Neural cell (in vitro differentiated cells): ENCODE measurements around the gene PCDH17. TPM values are rescaled to one million over a fixed set of nuclear protein-coding genes. Genes with fewer than 3 reads are reported as not detected.
A peak's percentile ranks its signal among the peaks of the same experiment; 100 is the strongest.

Experiments
- H2AFZ ChIP-seq: fragments of 200-600, 300-800 bp; sonication (generic), shearing (Covaris generic); 2 replicates; pipeline ENCODE4 v1.6.0; 2014; ENCODE audit warnings: low read depth, mild to moderate bottlenecking, antibody characterized with exemption, low read length, moderate library complexity
- H3F3A ChIP-seq: fragments of 200-600 bp; shearing (Covaris generic); 2 replicates; pipeline ENCODE4 v1.6.1; 2016; ENCODE audit warnings: mild to moderate bottlenecking, moderate library complexity, mixed read lengths, antibody characterized with exemption, low read length; ENCODE audit not compliant: insufficient read depth, poor library complexity, severe bottlenecking
- H3K27ac ChIP-seq: fragments of 200-600, 300-800 bp; sonication (generic), shearing (Covaris generic); 2 replicates; pipeline ENCODE4 v1.5.1; 2014; ENCODE audit warnings: mild to moderate bottlenecking, low read length, moderate library complexity
- H3K27me3 ChIP-seq: fragments of 300-800, 200-600 bp; sonication (generic), shearing (Covaris generic); 2 replicates; pipeline ENCODE4 v1.6.0; 2014; ENCODE audit warnings: mild to moderate bottlenecking, low read depth, low read length, moderate library complexity; ENCODE audit not compliant: insufficient read depth
- H3K36me3 ChIP-seq: fragments of 300-800, 200-600 bp; sonication (generic), shearing (Covaris generic); 2 replicates; pipeline ENCODE4 v1.5.1; 2014; ENCODE audit warnings: mild to moderate bottlenecking, antibody characterized with exemption, low read length, moderate library complexity; ENCODE audit not compliant: insufficient read depth
- H3K4me2 ChIP-seq: fragments of 300-800, 200-600 bp; sonication (generic), shearing (Covaris generic); 2 replicates; pipeline ENCODE4 v1.6.0; 2014; ENCODE audit warnings: mild to moderate bottlenecking, low read length
- H3K4me3 ChIP-seq: fragments of 300-800, 200-600 bp; sonication (generic), shearing (Covaris generic); 2 replicates; pipeline ENCODE4 v1.5.1; 2014; ENCODE audit warnings: mild to moderate bottlenecking, low read length, moderate library complexity
- H3K79me2 ChIP-seq: fragments of 200-600 bp; shearing (Covaris generic); replicated peaks from 2 replicates; pipeline ENCODE4 v1.6.0; 2014; ENCODE audit warnings: mild to moderate bottlenecking, low read length, moderate library complexity; ENCODE audit not compliant: insufficient read depth
- H3K9ac ChIP-seq: fragments of 300-800, 200-600 bp; sonication (generic), shearing (Covaris generic); 2 replicates; pipeline ENCODE4 v1.6.1; 2016; ENCODE audit warnings: mild to moderate bottlenecking, low read length, mixed read lengths
- H3K9me2 ChIP-seq: fragments of 200-600 bp; shearing (Covaris generic); 2 replicates; pipeline ENCODE4 v1.6.1; 2016; ENCODE audit warnings: mild to moderate bottlenecking, low read length, mixed read lengths; ENCODE audit not compliant: insufficient read depth
- H3K9me3 ChIP-seq: fragments of 200-600, 300-800 bp; sonication (generic), shearing (Covaris generic); 2 replicates; pipeline ENCODE4 v1.6.1; 2016; ENCODE audit warnings: mild to moderate bottlenecking, mixed run types, low read length, moderate library complexity, mixed read lengths
- H4K20me1 ChIP-seq: fragments of 200-600 bp; shearing (Covaris generic); 2 replicates; pipeline ENCODE4 v1.6.1; 2016; ENCODE audit warnings: mild to moderate bottlenecking, mixed run types; ENCODE audit not compliant: insufficient read depth
- EP300 ChIP-seq: fragments of 450-650 bp; conservative IDR thresholded peaks from 2 replicates; pipeline ENCODE4 v1.6.1; 2014; ENCODE audit warnings: antibody characterized with exemption, mild to moderate bottlenecking, moderate library complexity; ENCODE audit not compliant: poor library complexity, severe bottlenecking
- EZH2 ChIP-seq: fragments of 200-600, 300-800 bp; shearing (Covaris generic), sonication (generic); IDR thresholded peaks from 2 replicates; pipeline ENCODE4 v1.6.1; 2014; ENCODE audit warnings: antibody characterized with exemption, low read length, borderline replicate concordance, mild to moderate bottlenecking; ENCODE audit not compliant: insufficient read depth, poor library complexity, severe bottlenecking
- MXI1 ChIP-seq: fragments of 450-650 bp; conservative IDR thresholded peaks from 2 replicates; pipeline ENCODE4 v1.6.1; 2014; ENCODE audit warnings: antibody characterized with exemption, mild to moderate bottlenecking; ENCODE audit not compliant: poor library complexity, severe bottlenecking
- POLR2AphosphoS5 ChIP-seq: IDR thresholded peaks from 2 replicates; pipeline ENCODE4 v1.6.1; 2012
- RAD21 ChIP-seq: fragments of 450-650 bp; conservative IDR thresholded peaks from 2 replicates; pipeline ENCODE4 v1.6.1; 2014; ENCODE audit warnings: antibody characterized with exemption, mild to moderate bottlenecking, moderate library complexity
- SMC3 ChIP-seq: fragments of 450-650 bp; conservative IDR thresholded peaks from 2 replicates; pipeline ENCODE4 v1.6.1; 2014; ENCODE audit warnings: antibody characterized with exemption, mild to moderate bottlenecking, moderate library complexity; ENCODE audit not compliant: poor library complexity
- TAF1 ChIP-seq: IDR thresholded peaks from 2 replicates; pipeline ENCODE4 v1.6.1; 2012; ENCODE audit warnings: low read depth
- polyA plus RNA-seq: library from polyadenylated mRNA; depleted of rRNA; stranded (reverse); fragments of >200 nt; gene quantifications from 2 replicates; pipeline ENCODE4 v1.2.3, GENCODE V29; 2014
- TF ChIP-seq, protein P1 (sequence below): fragments of 450-650 bp; IDR thresholded peaks from 2 replicates; pipeline ENCODE4 v1.5.1; 2014; ENCODE audit warnings: antibody characterized with exemption, mild to moderate bottlenecking, moderate library complexity; ENCODE audit not compliant: poor library complexity, severe bottlenecking
- TF ChIP-seq, protein P2 (sequence below): IDR thresholded peaks from 2 replicates; pipeline ENCODE4 v1.6.1; 2012; ENCODE audit warnings: borderline replicate concordance

The PCDH17 gene
- polyA plus RNA-seq, 1 donor from 2014 or later = 6.5 TPM

DNA sequence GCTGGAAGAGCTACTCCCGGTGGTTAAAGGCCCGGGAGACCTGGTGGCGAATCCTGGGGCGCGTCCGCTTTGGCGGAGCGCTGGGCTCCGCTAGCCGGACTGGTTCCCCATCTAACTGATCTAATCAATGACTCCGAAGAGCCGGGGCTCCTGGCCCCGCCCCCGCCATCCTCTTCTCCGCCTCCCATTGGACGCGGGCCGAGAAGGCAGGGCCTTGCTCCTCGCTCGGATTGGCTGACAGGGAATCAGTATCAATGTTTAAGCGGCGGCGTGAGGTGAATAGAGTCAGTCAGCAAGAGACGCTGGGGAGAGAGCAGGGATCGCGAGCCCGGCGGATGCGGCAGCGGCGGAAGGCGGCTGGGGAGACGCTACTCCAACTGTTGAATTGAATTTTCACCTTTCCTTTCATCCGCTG lies 1.7 kb upstream of the PCDH17 start:
- H3K4me3 ChIP-seq = peak overlapping the region; percentile 86
- H4K20me1 ChIP-seq = no peaks in the 10 kb centered on the region
- peak overlapping the region; percentile 58 for H3K9ac ChIP-seq
- H3K79me2 ChIP-seq = no peaks in the 10 kb centered on the region
- H3K9me2 ChIP-seq = no peaks in the 10 kb centered on the region
- H3K36me3 ChIP-seq = no peaks in the 10 kb centered on the region
- H3F3A ChIP-seq = no peaks in the 10 kb centered on the region
- H3K4me2 ChIP-seq = peak overlapping the region; percentile 66
- peak overlapping the region; percentile 54 for H2AFZ ChIP-seq
- H3K9me3 ChIP-seq = peaks cover 12% of the 10 kb centered on the region
- peak; percentile 49 for TF ChIP-seq SMC3
- TF ChIP-seq, protein P1, sequence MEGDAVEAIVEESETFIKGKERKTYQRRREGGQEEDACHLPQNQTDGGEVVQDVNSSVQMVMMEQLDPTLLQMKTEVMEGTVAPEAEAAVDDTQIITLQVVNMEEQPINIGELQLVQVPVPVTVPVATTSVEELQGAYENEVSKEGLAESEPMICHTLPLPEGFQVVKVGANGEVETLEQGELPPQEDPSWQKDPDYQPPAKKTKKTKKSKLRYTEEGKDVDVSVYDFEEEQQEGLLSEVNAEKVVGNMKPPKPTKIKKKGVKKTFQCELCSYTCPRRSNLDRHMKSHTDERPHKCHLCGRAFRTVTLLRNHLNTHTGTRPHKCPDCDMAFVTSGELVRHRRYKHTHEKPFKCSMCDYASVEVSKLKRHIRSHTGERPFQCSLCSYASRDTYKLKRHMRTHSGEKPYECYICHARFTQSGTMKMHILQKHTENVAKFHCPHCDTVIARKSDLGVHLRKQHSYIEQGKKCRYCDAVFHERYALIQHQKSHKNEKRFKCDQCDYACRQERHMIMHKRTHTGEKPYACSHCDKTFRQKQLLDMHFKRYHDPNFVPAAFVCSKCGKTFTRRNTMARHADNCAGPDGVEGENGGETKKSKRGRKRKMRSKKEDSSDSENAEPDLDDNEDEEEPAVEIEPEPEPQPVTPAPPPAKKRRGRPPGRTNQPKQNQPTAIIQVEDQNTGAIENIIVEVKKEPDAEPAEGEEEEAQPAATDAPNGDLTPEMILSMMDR = no peak
- TF ChIP-seq TAF1 = peak; percentile 95
- TF ChIP-seq, protein P2, sequence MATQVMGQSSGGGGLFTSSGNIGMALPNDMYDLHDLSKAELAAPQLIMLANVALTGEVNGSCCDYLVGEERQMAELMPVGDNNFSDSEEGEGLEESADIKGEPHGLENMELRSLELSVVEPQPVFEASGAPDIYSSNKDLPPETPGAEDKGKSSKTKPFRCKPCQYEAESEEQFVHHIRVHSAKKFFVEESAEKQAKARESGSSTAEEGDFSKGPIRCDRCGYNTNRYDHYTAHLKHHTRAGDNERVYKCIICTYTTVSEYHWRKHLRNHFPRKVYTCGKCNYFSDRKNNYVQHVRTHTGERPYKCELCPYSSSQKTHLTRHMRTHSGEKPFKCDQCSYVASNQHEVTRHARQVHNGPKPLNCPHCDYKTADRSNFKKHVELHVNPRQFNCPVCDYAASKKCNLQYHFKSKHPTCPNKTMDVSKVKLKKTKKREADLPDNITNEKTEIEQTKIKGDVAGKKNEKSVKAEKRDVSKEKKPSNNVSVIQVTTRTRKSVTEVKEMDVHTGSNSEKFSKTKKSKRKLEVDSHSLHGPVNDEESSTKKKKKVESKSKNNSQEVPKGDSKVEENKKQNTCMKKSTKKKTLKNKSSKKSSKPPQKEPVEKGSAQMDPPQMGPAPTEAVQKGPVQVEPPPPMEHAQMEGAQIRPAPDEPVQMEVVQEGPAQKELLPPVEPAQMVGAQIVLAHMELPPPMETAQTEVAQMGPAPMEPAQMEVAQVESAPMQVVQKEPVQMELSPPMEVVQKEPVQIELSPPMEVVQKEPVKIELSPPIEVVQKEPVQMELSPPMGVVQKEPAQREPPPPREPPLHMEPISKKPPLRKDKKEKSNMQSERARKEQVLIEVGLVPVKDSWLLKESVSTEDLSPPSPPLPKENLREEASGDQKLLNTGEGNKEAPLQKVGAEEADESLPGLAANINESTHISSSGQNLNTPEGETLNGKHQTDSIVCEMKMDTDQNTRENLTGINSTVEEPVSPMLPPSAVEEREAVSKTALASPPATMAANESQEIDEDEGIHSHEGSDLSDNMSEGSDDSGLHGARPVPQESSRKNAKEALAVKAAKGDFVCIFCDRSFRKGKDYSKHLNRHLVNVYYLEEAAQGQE = peak; percentile 95
- TF ChIP-seq MXI1 = peak; percentile 69
- TF ChIP-seq EZH2 = no peak
- peak; percentile 94 for TF ChIP-seq POLR2AphosphoS5
- peak; percentile 18 for TF ChIP-seq EP300
- peak; percentile 22 for TF ChIP-seq RAD21
- H3K27me3 ChIP-seq = peaks cover 8% of the 10 kb centered on the region
- no peak overlapping the region for H3K27ac ChIP-seq

DNA sequence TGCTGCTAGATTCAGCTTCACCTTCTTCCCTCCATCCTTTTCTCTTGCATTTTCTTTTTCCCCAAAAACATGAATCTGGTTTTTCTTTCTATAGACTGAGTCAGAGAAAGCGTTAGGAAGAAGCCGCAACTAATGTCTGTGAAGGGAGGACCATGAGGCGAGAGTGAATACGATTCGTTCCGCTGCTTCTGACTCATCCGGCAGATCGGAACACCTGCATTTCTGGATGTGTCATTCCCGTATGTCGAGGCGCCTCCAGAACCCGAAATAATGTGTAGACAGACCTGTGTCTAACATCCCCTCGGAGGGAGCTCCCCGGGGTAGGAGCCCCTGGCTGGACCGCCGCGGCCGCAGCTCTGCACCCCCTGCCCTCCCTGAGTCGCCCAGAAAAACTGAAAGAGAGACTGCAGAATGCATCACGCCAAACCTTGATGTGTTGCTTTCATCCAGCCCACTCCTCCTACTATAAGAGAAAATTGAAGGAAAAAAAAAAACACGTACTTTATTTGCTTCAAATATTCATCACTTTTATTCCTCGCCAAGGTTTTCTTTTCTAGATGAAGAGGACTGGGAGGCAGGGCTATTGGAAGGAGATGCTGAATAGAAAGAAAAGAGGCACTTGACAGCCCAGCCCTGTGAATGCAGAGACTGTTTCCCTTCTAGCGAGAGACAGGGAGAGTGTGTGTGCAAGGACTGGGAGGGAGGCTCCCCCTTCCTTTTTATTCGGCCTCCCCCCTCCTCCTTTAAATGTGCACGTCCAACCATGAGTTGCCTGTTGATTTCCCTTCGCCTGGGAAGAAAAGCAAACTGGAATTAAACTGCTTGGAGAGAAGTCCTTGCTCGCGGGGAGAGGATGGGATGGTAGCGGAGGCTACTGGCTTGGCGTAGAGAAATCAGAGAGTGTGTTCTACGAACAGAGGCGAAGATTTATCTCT lies 616 bp upstream of the PCDH17 start:
- Histone ChIP-seq H3K4me3 (peak overlapping the region; percentile 86), H3K9me2 (no peaks in the 10 kb centered on the region), H3K79me2 (peaks cover 7% of the 10 kb centered on the region), H3K27me3 (peaks cover 8% of the 10 kb centered on the region), H4K20me1 (no peaks in the 10 kb centered on the region), H3F3A (no peaks in the 10 kb centered on the region), H2AFZ (peak overlapping the region; percentile 21), H3K36me3 (no peaks in the 10 kb centered on the region), H3K9ac (peak overlapping the region; percentile 57), H3K27ac (peak overlapping the region; percentile 5), H3K9me3 (peaks cover 12% of the 10 kb centered on the region), H3K4me2 (peak overlapping the region; percentile 66)
- TF ChIP-seq MXI1 (peak; percentile 11), EP300 (no peak)
